Spleen (tissue), 7 donors: ENCODE data around the gene PARD3B.

Source experiments
- CTCF ChIP-seq, 11 experiments: fragments of 200-600 bp in 7 of 11; fragments of 450-650 bp in 4 of 11; sonication (generic) in 4 of 11; IDR thresholded peaks in 8 of 11; conservative IDR thresholded peaks in 3 of 11; 1 replicate in 7 of 11; 2 replicates in 4 of 11; pipeline versions ENCODE4 v1.4.0 to v1.8.0; 2016 to 2021; ENCODE audit warnings: antibody characterized with exemption in 11 of 11, inconsistent platforms in 4 of 11, mild to moderate bottlenecking in 1 of 11
- POLR2A ChIP-seq, 3 donors: fragments of 450-650 bp; IDR thresholded peaks; one replicate each; pipeline ENCODE4 v1.5.1; 2017; ENCODE audit warnings: antibody characterized with exemption in 3 of 3, mild to moderate bottlenecking in 1 of 3
- POLR2AphosphoS5 ChIP-seq, 3 donors: sonication (generic); formaldehyde crosslinking; IDR thresholded peaks; one replicate each; pipeline ENCODE4 v1.5.1; 2017; ENCODE audit warnings: antibody characterized with exemption in 3 of 3
- donor health status: DM: no; HTN: no; CAD: no; lungs with moderate emphysema.
- donor health status: DM: no; HTN: no; CAD: no.
- donor health status: DM: no; HTN: no; CAD: no.

- TF ChIP-seq CTCF (IDR thresholded peaks at IDR 0.05 in 8 of 11, conservative IDR thresholded peaks at IDR 0.05 in 3 of 11) (no peak), POLR2A (IDR thresholded peaks at IDR 0.05) (no peak), POLR2AphosphoS5 (IDR thresholded peaks at IDR 0.05) (no peak)
These were observed 90.2 kb downstream of the PARD3B start for GRCh38 chr2:204635478-204635877.
